ENCODE data around the gene TMC8. TPM values are rescaled to one million over a fixed set of nuclear protein-coding genes. Genes with fewer than 3 reads are reported as not detected.

TMC8 gene
- total RNA-seq, 4 donors from 2014 or later = 1.3 to 5.3 (median 2.3) TPM

DNA sequence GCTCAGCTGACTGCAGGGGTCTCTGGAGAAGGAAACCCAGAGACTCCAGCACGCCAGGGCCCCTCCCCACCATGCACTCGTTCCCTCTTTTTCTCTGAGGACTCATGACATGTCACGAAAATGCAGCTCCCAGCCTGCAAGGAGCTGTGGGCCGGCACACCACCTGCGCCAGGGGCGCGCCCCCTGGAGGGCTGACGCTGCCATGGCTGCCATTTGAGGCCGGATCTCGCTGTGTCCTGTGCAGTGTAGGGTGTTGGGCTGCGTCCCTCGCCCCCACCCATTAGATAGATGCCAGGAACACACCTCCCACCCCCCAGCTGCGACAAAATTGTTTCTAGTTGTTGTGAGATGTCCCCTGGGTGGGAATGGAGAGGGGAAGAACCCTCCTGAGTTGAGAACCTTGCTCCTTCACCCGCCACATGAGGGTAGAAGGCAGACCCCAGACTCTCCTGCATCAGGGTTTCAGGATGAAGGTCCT lies 46.0 kb downstream of the TMC8 start:
- peaks cover 0 to 13% (median 9%) of the 10 kb centered on the region in 4 donors for H3K36me3 ChIP-seq

DNA sequence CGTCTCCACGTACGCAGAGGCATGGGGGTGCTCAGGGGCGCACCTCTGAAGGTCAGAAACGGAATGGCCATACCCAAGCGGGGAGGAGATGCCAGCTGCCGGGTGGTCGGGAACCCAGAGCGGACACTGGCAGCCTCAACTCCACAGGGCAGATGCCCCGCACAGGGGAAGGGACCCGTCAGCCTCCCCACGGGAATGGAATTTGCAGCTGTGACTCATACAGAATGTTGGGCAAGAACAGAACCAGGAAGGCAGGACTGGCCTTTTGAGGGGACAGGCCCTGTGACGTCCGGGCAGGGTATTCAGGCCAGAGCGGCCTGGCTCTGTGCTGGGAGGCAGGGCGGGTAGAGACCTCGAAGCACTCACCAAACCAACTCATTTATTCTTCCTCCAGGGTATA lies 48.8 kb downstream of the TMC8 start:
- Histone ChIP-seq H3K36me3 (no peaks in the 10 kb centered on the region), H3K27ac (replicated peaks in 1 of 4) (peak overlapping the region; percentile 83 to 98 (median 90)), H3K4me3 (peak overlapping the region in 3 of 4 donors; percentile 9 to 38 (median 16)), H3K9me3 (no peaks in the 10 kb centered on the region), H3K4me1 (peaks cover 33 to 100% (median 95%) of the 10 kb centered on the region in 4 donors), H3K27me3 (no peaks in the 10 kb centered on the region)
- DNase-seq (ENCODE audit: extremely low spot score) = no peak
- WGBS = 25% methylated on average over 4 of the region's 17 CpGs
- intact Hi-C loops (cut with DNase I) = no loop called here
- TF ChIP-seq, protein P1, sequence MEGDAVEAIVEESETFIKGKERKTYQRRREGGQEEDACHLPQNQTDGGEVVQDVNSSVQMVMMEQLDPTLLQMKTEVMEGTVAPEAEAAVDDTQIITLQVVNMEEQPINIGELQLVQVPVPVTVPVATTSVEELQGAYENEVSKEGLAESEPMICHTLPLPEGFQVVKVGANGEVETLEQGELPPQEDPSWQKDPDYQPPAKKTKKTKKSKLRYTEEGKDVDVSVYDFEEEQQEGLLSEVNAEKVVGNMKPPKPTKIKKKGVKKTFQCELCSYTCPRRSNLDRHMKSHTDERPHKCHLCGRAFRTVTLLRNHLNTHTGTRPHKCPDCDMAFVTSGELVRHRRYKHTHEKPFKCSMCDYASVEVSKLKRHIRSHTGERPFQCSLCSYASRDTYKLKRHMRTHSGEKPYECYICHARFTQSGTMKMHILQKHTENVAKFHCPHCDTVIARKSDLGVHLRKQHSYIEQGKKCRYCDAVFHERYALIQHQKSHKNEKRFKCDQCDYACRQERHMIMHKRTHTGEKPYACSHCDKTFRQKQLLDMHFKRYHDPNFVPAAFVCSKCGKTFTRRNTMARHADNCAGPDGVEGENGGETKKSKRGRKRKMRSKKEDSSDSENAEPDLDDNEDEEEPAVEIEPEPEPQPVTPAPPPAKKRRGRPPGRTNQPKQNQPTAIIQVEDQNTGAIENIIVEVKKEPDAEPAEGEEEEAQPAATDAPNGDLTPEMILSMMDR (IDR thresholded peaks at IDR 0.05) = no peak
- TF ChIP-seq POLR2AphosphoS5 (IDR thresholded peaks at IDR 0.05) (peak; percentile 87 to 92), POLR2A (IDR thresholded peaks at IDR 0.05; ENCODE audit: low read depth) (peak; percentile 26), EP300 (IDR thresholded peaks at IDR 0.05) (peak; percentile 57)

More for the DNA sequence above, 46.0 kb downstream of the TMC8 start:
- intact Hi-C loops (cut with DNase I) = no loop called here
- TF ChIP-seq POLR2A (IDR thresholded peaks at IDR 0.05; ENCODE audit: low read depth) (no peak), POLR2AphosphoS5 (IDR thresholded peaks at IDR 0.05) (peak; percentile 28 to 75)
- TF ChIP-seq, protein P1 (IDR thresholded peaks at IDR 0.05) = peak; percentile 83 to 91 (median 85)
- no peak for DNase-seq (ENCODE audit: extremely low spot score)
- Histone ChIP-seq H3K9me3 (no peaks in the 10 kb centered on the region), H3K27ac (replicated peaks in 1 of 4) (peak overlapping the region; percentile 83 to 98 (median 90)), H3K4me1 (peaks cover 61 to 100% (median 99%) of the 10 kb centered on the region in 4 donors), H3K27me3 (no peaks in the 10 kb centered on the region), H3K4me3 (no peak overlapping the region)
- 26% methylated on average over 9 of the region's 14 CpGs for WGBS

DNA sequence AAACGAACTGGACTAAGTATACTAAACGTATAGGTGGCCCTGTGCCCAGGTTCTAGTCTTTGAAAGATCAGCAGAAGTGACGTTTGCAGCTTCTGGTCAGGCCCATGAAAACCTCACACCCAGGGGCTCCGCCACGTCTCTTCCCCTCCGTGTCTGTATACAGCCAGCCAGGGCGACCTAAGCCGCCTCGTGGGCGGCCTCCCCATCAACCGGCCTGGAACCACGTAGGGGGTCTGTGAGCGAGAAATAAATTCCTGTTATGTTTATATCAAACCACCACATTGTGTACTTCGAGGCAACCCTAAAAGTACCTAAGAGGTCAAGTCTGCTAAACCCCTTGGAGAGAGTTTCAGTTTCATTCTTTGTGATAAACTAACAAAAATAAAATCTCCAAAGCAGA lies 49.5 kb downstream of the TMC8 start:
- no peak for DNase-seq (ENCODE audit: extremely low spot score)
- peak overlapping the region; percentile 83 to 98 (median 90) for H3K27ac ChIP-seq (replicated peaks in 1 of 4)
- peaks cover 26 to 100% (median 95%) of the 10 kb centered on the region in 4 donors for H3K4me1 ChIP-seq
- no peaks in the 10 kb centered on the region for H3K36me3 ChIP-seq
- H3K9me3 ChIP-seq = no peaks in the 10 kb centered on the region
- intact Hi-C loops (cut with DNase I) = no loop called here
- H3K27me3 ChIP-seq = no peaks in the 10 kb centered on the region
- H3K4me3 ChIP-seq = peak overlapping the region; percentile 11 to 31 (median 16)
- WGBS = 34% methylated on average over 13 of the region's 14 CpGs
- TF ChIP-seq POLR2AphosphoS5 (IDR thresholded peaks at IDR 0.05) (no peak), EP300 (IDR thresholded peaks at IDR 0.05) (no peak), POLR2A (IDR thresholded peaks at IDR 0.05; ENCODE audit: low read depth) (no peak)
- TF ChIP-seq, protein P1 (IDR thresholded peaks at IDR 0.05) = no peak

GRCh38 chr17:78180508-78180907 lies 49.9 kb downstream of the TMC8 start:
- peak overlapping the region in 3 of 4 donors; percentile 12 to 31 (median 20) for H3K4me3 ChIP-seq
- H3K36me3 ChIP-seq = no peaks in the 10 kb centered on the region
- WGBS = 41% methylated on average over 2 of the region's 2 CpGs
- no peak for DNase-seq (ENCODE audit: extremely low spot score)
- H3K9me3 ChIP-seq = no peaks in the 10 kb centered on the region
- H3K4me1 ChIP-seq = peaks cover 22 to 100% (median 95%) of the 10 kb centered on the region in 4 donors
- no peaks in the 10 kb centered on the region for H3K27me3 ChIP-seq
- TF ChIP-seq EP300 (IDR thresholded peaks at IDR 0.05) (no peak), POLR2AphosphoS5 (IDR thresholded peaks at IDR 0.05) (peak in 1 of 2 donors; percentile 82), POLR2A (IDR thresholded peaks at IDR 0.05; ENCODE audit: low read depth) (no peak)
- TF ChIP-seq, protein P1 (IDR thresholded peaks at IDR 0.05) = no peak
- intact Hi-C loops (cut with DNase I) = no loop called here
- H3K27ac ChIP-seq (replicated peaks in 1 of 4) = peak overlapping the region; percentile 83 to 98 (median 90)

- intact Hi-C loops (cut with DNase I) = no loop called here
- H3K4me3 ChIP-seq = no peak overlapping the region
- TF ChIP-seq POLR2AphosphoS5 (IDR thresholded peaks at IDR 0.05) (no peak), EP300 (IDR thresholded peaks at IDR 0.05) (no peak), POLR2A (IDR thresholded peaks at IDR 0.05; ENCODE audit: low read depth) (no peak)
- TF ChIP-seq, protein P1 (IDR thresholded peaks at IDR 0.05) = no peak
- no peaks in the 10 kb centered on the region for H3K27me3 ChIP-seq
- peak overlapping the region; percentile 6 to 86 (median 68) for H3K27ac ChIP-seq (replicated peaks in 1 of 4)
- H3K4me1 ChIP-seq = peaks cover 22 to 100% (median 94%) of the 10 kb centered on the region in 4 donors
- DNase-seq (ENCODE audit: extremely low spot score) = no peak
- no peaks in the 10 kb centered on the region for H3K36me3 ChIP-seq
- no peaks in the 10 kb centered on the region for H3K9me3 ChIP-seq
- 89% methylated on average over 13 of the region's 13 CpGs for WGBS
Measured at GRCh38 chr17:78182504-78182903, 51.9 kb downstream of the TMC8 start.

Measured in esophagus muscularis mucosa (tissue), 4 donors.